ENCODE results near the gene METAP1.
"Not testable (repeated sequence)": the region's sequence is repeated elsewhere in the genome, so short reads cannot be mapped to it uniquely, and the experiment has no call there.

Gene METAP1

GRCh38 chr4:99002279-99002678, 6.8 kb downstream of the METAP1 start:
- no peak overlapping the region for H3K4me3 ChIP-seq (ENCODE audit: low read length)

GRCh38 chr4:99008051-99008450, 12.5 kb downstream of the METAP1 start:
- Histone ChIP-seq H3K27ac (ENCODE audit: low read length) (no peak overlapping the region), H3K9me3 (ENCODE audit: insufficient read depth, low read depth, low read length) (0 out of 2 replicates have a peak, but pooled peaks cover 6% of the 10 kb centered on the region), H3K4me3 (ENCODE audit: low read length) (no peak overlapping the region), H3K4me1 (ENCODE audit: insufficient read depth, low read length) (peaks cover 18% of the 10 kb centered on the region), H3K36me3 (ENCODE audit: insufficient read depth, low read depth, low read length) (peaks cover 15% of the 10 kb centered on the region; the same call in 1 of the 2 replicates), H3K27me3 (ENCODE audit: insufficient read depth, low read length) (no peaks in the 10 kb centered on the region), H3K9ac (ENCODE audit: low read depth, low read length) (no peak overlapping the region)

More at GRCh38 chr4:99002279-99002678, 6.8 kb downstream of the METAP1 start:
- Histone ChIP-seq H3K9ac (ENCODE audit: low read depth, low read length) (no peak overlapping the region), H3K27me3 (ENCODE audit: insufficient read depth, low read length) (no peaks in the 10 kb centered on the region), H3K4me1 (ENCODE audit: insufficient read depth, low read length) (peaks cover 32% of the 10 kb centered on the region), H3K27ac (ENCODE audit: low read length) (no peak overlapping the region), H3K9me3 (ENCODE audit: insufficient read depth, low read depth, low read length) (no peaks in the 10 kb centered on the region), H3K36me3 (ENCODE audit: insufficient read depth, low read depth, low read length) (no peaks in the 10 kb centered on the region)

- Histone ChIP-seq H3K9ac (ENCODE audit: low read depth, low read length) (no peak overlapping the region), H3K27ac (ENCODE audit: low read length) (no peak overlapping the region), H3K9me3 (ENCODE audit: insufficient read depth, low read depth, low read length) (0 out of 2 replicates have a peak, but pooled peaks cover 6% of the 10 kb centered on the region), H3K36me3 (ENCODE audit: insufficient read depth, low read depth, low read length) (peaks cover 15% of the 10 kb centered on the region; the same call in 1 of the 2 replicates), H3K4me3 (ENCODE audit: low read length) (no peak overlapping the region), H3K27me3 (ENCODE audit: insufficient read depth, low read length) (no peaks in the 10 kb centered on the region), H3K4me1 (ENCODE audit: insufficient read depth, low read length) (peaks cover 11% of the 10 kb centered on the region; the same call in 1 of the 2 replicates)
These were observed 16.4 kb downstream of the METAP1 start for GRCh38 chr4:99011910-99012309.

GRCh38 chr4:99013402-99013843, 17.9 kb downstream of the METAP1 start:
- peak overlapping the region; percentile 25 for H3K27ac ChIP-seq (ENCODE audit: low read length)
- H3K4me1 ChIP-seq (ENCODE audit: insufficient read depth, low read length) = peaks cover 9% of the 10 kb centered on the region; the same call in 1 of the 2 replicates
- 0 out of 2 replicates have a peak, but pooled peaks cover 6% of the 10 kb centered on the region for H3K9me3 ChIP-seq (ENCODE audit: insufficient read depth, low read depth, low read length)
- no peaks in the 10 kb centered on the region for H3K27me3 ChIP-seq (ENCODE audit: insufficient read depth, low read length)
- H3K4me3 ChIP-seq (ENCODE audit: low read length) = no peak overlapping the region
- peaks cover 16% of the 10 kb centered on the region; the same call in 1 of the 2 replicates for H3K36me3 ChIP-seq (ENCODE audit: insufficient read depth, low read depth, low read length)
- peak overlapping the region; percentile 77; the same call in 1 of the 2 replicates for H3K9ac ChIP-seq (ENCODE audit: low read depth, low read length)

GRCh38 chr4:99013884-99014523, 18.5 kb downstream of the METAP1 start:
- Histone ChIP-seq H3K27me3 (ENCODE audit: insufficient read depth, low read length) (no peaks in the 10 kb centered on the region), H3K4me1 (ENCODE audit: insufficient read depth, low read length) (peaks cover 9% of the 10 kb centered on the region; the same call in 1 of the 2 replicates), H3K4me3 (ENCODE audit: low read length) (no peak overlapping the region), H3K36me3 (ENCODE audit: insufficient read depth, low read depth, low read length) (peaks cover 20% of the 10 kb centered on the region; the same call in 1 of the 2 replicates), H3K9me3 (ENCODE audit: insufficient read depth, low read depth, low read length) (peaks cover 11% of the 10 kb centered on the region; the same call in 1 of the 2 replicates), H3K9ac (ENCODE audit: low read depth, low read length) (peak overlapping the region; percentile 41; the same call in 1 of the 2 replicates), H3K27ac (ENCODE audit: low read length) (peak overlapping the region; percentile 10)

- no peaks in the 10 kb centered on the region for H3K27me3 ChIP-seq (ENCODE audit: insufficient read depth, low read length)
- no peak overlapping the region for H3K27ac ChIP-seq (ENCODE audit: low read length)
- H3K36me3 ChIP-seq (ENCODE audit: insufficient read depth, low read depth, low read length) = peaks cover 32% of the 10 kb centered on the region; the same call in 1 of the 2 replicates
- H3K9me3 ChIP-seq (ENCODE audit: insufficient read depth, low read depth, low read length) = peaks cover 32% of the 10 kb centered on the region
- H3K4me3 ChIP-seq (ENCODE audit: low read length) = no peak overlapping the region
- no peak overlapping the region for H3K9ac ChIP-seq (ENCODE audit: low read depth, low read length)
- H3K4me1 ChIP-seq (ENCODE audit: insufficient read depth, low read length) = peaks cover 29% of the 10 kb centered on the region
These were observed 25.9 kb downstream of the METAP1 start for GRCh38 chr4:99021386-99021785.

GRCh38 chr4:99022566-99022965, 27.0 kb downstream of the METAP1 start:
- H3K36me3 ChIP-seq (ENCODE audit: insufficient read depth, low read depth, low read length) = peaks cover 32% of the 10 kb centered on the region; the same call in 1 of the 2 replicates
- no peaks in the 10 kb centered on the region for H3K27me3 ChIP-seq (ENCODE audit: insufficient read depth, low read length)
- H3K9ac ChIP-seq (ENCODE audit: low read depth, low read length) = no peak overlapping the region
- H3K4me3 ChIP-seq (ENCODE audit: low read length) = no peak overlapping the region
- H3K4me1 ChIP-seq (ENCODE audit: insufficient read depth, low read length) = peaks cover 29% of the 10 kb centered on the region
- peaks cover 32% of the 10 kb centered on the region for H3K9me3 ChIP-seq (ENCODE audit: insufficient read depth, low read depth, low read length)
- no peak overlapping the region for H3K27ac ChIP-seq (ENCODE audit: low read length)

- H3K36me3 ChIP-seq (ENCODE audit: insufficient read depth, low read depth, low read length) = peaks cover 29% of the 10 kb centered on the region
- H3K4me3 ChIP-seq (ENCODE audit: low read length); H3K27me3 ChIP-seq (ENCODE audit: insufficient read depth, low read length); H3K27ac ChIP-seq (ENCODE audit: low read length); H3K9ac ChIP-seq (ENCODE audit: low read depth, low read length): not testable (repeated sequence)
- H3K4me1 ChIP-seq (ENCODE audit: insufficient read depth, low read length) = peaks cover 29% of the 10 kb centered on the region
- H3K9me3 ChIP-seq (ENCODE audit: insufficient read depth, low read depth, low read length) = peaks cover 28% of the 10 kb centered on the region
These were observed 28.3 kb downstream of the METAP1 start for GRCh38 chr4:99023800-99024251.

- Histone ChIP-seq H3K36me3 (ENCODE audit: insufficient read depth, low read depth, low read length) (peaks cover 27% of the 10 kb centered on the region), H3K27ac (ENCODE audit: low read length) (no peak overlapping the region), H3K9ac (ENCODE audit: low read depth, low read length) (no peak overlapping the region), H3K9me3 (ENCODE audit: insufficient read depth, low read depth, low read length) (peaks cover 22% of the 10 kb centered on the region), H3K27me3 (ENCODE audit: insufficient read depth, low read length) (no peaks in the 10 kb centered on the region), H3K4me3 (ENCODE audit: low read length) (no peak overlapping the region), H3K4me1 (ENCODE audit: insufficient read depth, low read length) (peaks cover 29% of the 10 kb centered on the region)
These were observed 29.2 kb downstream of the METAP1 start for GRCh38 chr4:99024481-99025275.

GRCh38 chr4:99025506-99025905, 30.0 kb downstream of the METAP1 start:
- H3K9ac ChIP-seq (ENCODE audit: low read depth, low read length) = no peak overlapping the region
- peaks cover 27% of the 10 kb centered on the region for H3K36me3 ChIP-seq (ENCODE audit: insufficient read depth, low read depth, low read length)
- no peak overlapping the region for H3K4me3 ChIP-seq (ENCODE audit: low read length)
- peaks cover 13% of the 10 kb centered on the region for H3K9me3 ChIP-seq (ENCODE audit: insufficient read depth, low read depth, low read length)
- peaks cover 29% of the 10 kb centered on the region for H3K4me1 ChIP-seq (ENCODE audit: insufficient read depth, low read length)
- no peak overlapping the region for H3K27ac ChIP-seq (ENCODE audit: low read length)
- no peaks in the 10 kb centered on the region for H3K27me3 ChIP-seq (ENCODE audit: insufficient read depth, low read length)

GRCh38 chr4:99027304-99027703, 31.8 kb downstream of the METAP1 start:
- H3K9ac ChIP-seq (ENCODE audit: low read depth, low read length) = no peak overlapping the region
- H3K9me3 ChIP-seq (ENCODE audit: insufficient read depth, low read depth, low read length) = no peaks in the 10 kb centered on the region
- H3K27me3 ChIP-seq (ENCODE audit: insufficient read depth, low read length) = no peaks in the 10 kb centered on the region
- peaks cover 31% of the 10 kb centered on the region for H3K4me1 ChIP-seq (ENCODE audit: insufficient read depth, low read length)
- no peak overlapping the region for H3K4me3 ChIP-seq (ENCODE audit: low read length)
- no peak overlapping the region for H3K27ac ChIP-seq (ENCODE audit: low read length)
- peaks cover 30% of the 10 kb centered on the region for H3K36me3 ChIP-seq (ENCODE audit: insufficient read depth, low read depth, low read length)

Measured in iPS-20b (cell line).